Spinal cord (tissue), 10 donors: Measurements from ENCODE around the gene GOT2. TPM values are rescaled to one million over a fixed set of nuclear protein-coding genes. Genes with fewer than 3 reads are reported as not detected.
"Not testable (repeated sequence)": the region's sequence is repeated elsewhere in the genome, so short reads cannot be mapped to it uniquely, and the experiment has no call there.

Source experiments
- DNase-seq, 6 donors: peaks; one replicate each; pipeline versions ENCODE4 v3.0.0 to v3.0.0-alpha.2; 2013 to 2015; ENCODE audit warnings: low spot score in 6 of 6, low read depth in 4 of 6
- H3K27ac ChIP-seq: one replicate; pipeline ENCODE4 v1.5.1; 2013; ENCODE audit warnings: low read depth, low read length, control low read depth
- H3K27me3 ChIP-seq: one replicate; pipeline ENCODE4 v1.6.1; 2013; ENCODE audit warnings: low read length; ENCODE audit not compliant: control insufficient read depth, insufficient read depth
- H3K36me3 ChIP-seq: one replicate; pipeline ENCODE4 v1.6.1; 2013; ENCODE audit warnings: low read length; ENCODE audit not compliant: control insufficient read depth, insufficient read depth
- H3K4me1 ChIP-seq: one replicate; pipeline ENCODE4 v1.6.1; 2013; ENCODE audit warnings: low read length; ENCODE audit not compliant: control insufficient read depth, insufficient read depth
- H3K4me3 ChIP-seq: one replicate; pipeline ENCODE4 v1.5.1; 2013; ENCODE audit warnings: low read depth, low read length, control low read depth
- H3K9me3 ChIP-seq: one replicate; pipeline ENCODE4 v1.6.1; 2013; ENCODE audit warnings: low read length; ENCODE audit not compliant: control insufficient read depth, insufficient read depth
- WGBS: methylation state at CpG from one replicate; pipeline ENCODE4 v1.1.5; 2013; ENCODE audit warnings: missing lambda C conversion rate; ENCODE audit not compliant: insufficient coverage; 5-methylcytosine and 5-hydroxymethylcytosine counted together
- polyA plus RNA-seq, 2 donors: library from polyadenylated mRNA; unstranded; fragments of 120-200 nt; gene quantifications; one replicate each; pipeline ENCODE4 v1.2.1, GENCODE V29; 2013; ENCODE audit not compliant: insufficient read length in 2 of 2
- total RNA-seq, 2 donors: library from RNA; depleted of rRNA in 1 of 2; stranded (reverse); fragments of 120-200 nt in 1 of 2; fragments of >200 nt in 1 of 2; gene quantifications; one replicate each; pipeline versions ENCODE4 v1.2.3 to v1.2.4, GENCODE V29; 2013 to 2014
- donor health status: healthy.

The GOT2 gene
- total and polyA plus RNA-seq, 4 donors, result 58.1 to 135 (median 108) TPM

DNA sequence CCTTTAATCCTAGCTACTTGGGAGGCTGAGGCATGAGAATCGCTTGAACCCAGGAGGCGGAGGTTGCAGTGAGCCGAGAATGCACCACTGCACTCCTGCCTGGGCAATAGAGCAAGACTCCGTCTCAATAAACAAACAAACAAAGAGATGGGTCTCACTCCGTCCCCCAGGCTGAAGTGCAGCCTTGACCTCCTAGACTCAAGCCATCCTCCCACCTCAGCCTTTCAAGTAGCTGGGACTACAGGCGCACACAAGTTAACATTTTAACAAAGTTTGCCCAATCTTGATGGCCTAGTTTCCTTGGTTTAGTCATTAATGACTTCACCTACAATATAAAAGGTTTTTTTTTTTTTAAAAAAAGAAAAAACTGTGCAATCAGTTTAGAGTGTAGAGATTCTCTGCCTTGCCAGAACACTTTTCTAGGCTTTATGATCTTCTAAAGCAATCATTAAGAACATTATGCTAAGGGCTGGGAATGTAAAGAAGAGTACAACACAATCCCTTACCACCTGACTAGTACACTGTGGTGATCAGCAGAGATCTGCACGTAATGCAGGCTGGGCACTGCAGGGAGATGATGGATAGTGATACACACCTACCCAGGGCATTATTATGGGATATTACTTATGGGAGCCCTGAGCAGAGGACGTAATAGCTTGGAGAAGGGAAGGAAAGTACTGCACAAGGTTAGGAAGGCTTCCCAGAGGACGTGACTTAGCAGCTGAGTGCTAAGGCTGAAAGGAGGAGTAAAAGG, 6.9 kb downstream of the GOT2 start:
- H3K4me3 ChIP-seq, result no peak overlapping the region
- no peak overlapping the region for H3K27ac ChIP-seq
- DNase-seq, result no peak
- peaks cover 5% of the 10 kb centered on the region for H3K4me1 ChIP-seq
- no peaks in the 10 kb centered on the region for H3K9me3 ChIP-seq
- H3K27me3 ChIP-seq, result no peaks in the 10 kb centered on the region
- H3K36me3 ChIP-seq, result peaks cover 3% of the 10 kb centered on the region
- WGBS, result 91% methylated on average over 7 of the region's 9 CpGs

GRCh38 chr16:58723109-58723508, 11.0 kb downstream of the GOT2 start:
- peaks cover 37% of the 10 kb centered on the region for H3K36me3 ChIP-seq
- no peaks in the 10 kb centered on the region for H3K4me1 ChIP-seq
- no peak for DNase-seq
- H3K4me3 ChIP-seq, result no peak overlapping the region
- no peaks in the 10 kb centered on the region for H3K27me3 ChIP-seq
- no CpG with 5 or more reads among the region's 3 CpGs for WGBS
- no peak overlapping the region for H3K27ac ChIP-seq
- no peaks in the 10 kb centered on the region for H3K9me3 ChIP-seq

DNA sequence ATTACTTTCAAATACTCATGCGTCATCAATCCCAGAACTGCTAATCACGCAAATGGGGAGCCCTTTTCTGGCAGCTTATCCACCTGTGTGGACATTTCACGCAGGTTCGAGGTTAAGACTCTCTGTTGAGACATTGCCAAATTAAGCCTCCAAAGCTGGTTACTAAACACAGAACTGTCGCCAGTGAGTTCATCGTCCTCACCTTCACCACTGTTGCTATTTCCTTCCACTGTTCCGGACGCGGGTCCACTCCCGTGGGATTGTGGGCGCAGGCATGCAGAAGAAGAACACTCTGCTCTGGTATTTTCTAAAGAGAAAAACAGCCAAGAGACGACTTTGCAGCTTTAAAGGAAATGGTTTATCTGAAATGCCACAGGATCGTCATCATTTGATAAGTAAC, 16.1 kb downstream of the GOT2 start:
- H3K4me3 ChIP-seq, result no peak overlapping the region
- 93% methylated on average over 8 of the region's 13 CpGs for WGBS
- H3K4me1 ChIP-seq, result no peaks in the 10 kb centered on the region
- no peak overlapping the region for H3K27ac ChIP-seq
- H3K27me3 ChIP-seq, result no peaks in the 10 kb centered on the region
- H3K9me3 ChIP-seq, result no peaks in the 10 kb centered on the region
- peaks cover 77% of the 10 kb centered on the region for H3K36me3 ChIP-seq
- no peak for DNase-seq

DNA sequence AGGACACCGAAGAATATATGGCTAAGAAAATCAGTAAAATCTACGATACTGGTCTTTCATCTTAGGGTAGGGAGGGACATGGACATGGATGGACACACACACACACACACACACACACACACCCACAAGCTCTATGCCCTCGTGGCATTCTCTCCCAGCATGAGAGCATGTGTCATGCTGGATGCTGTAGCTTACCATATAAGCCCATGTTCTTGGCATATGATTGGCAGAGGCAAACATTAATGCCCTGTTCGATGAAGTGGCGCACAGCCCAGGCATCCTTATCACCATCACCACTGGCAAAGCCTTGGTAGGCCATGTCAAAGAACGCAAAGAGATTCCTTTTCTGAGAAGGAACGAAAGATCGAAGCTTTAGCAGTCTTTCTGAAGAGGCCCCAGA, 17.6 kb downstream of the GOT2 start:
- Histone ChIP-seq H3K9me3 (no peaks in the 10 kb centered on the region), H3K27ac (no peak overlapping the region), H3K4me1 (no peaks in the 10 kb centered on the region), H3K4me3 (no peak overlapping the region), H3K36me3 (peaks cover 78% of the 10 kb centered on the region), H3K27me3 (no peaks in the 10 kb centered on the region)
- DNase-seq, result no peak
- 93% methylated on average over 3 of the region's 8 CpGs for WGBS

GRCh38 chr16:58713742-58714141, 20.4 kb downstream of the GOT2 start:
- Histone ChIP-seq H3K4me1 (no peaks in the 10 kb centered on the region), H3K9me3 (no peaks in the 10 kb centered on the region), H3K27me3 (no peaks in the 10 kb centered on the region), H3K36me3 (peaks cover 70% of the 10 kb centered on the region), H3K27ac (no peak overlapping the region), H3K4me3 (no peak overlapping the region)
- DNase-seq, result no peak
- no CpG with 5 or more reads among the region's 1 CpG for WGBS

DNA sequence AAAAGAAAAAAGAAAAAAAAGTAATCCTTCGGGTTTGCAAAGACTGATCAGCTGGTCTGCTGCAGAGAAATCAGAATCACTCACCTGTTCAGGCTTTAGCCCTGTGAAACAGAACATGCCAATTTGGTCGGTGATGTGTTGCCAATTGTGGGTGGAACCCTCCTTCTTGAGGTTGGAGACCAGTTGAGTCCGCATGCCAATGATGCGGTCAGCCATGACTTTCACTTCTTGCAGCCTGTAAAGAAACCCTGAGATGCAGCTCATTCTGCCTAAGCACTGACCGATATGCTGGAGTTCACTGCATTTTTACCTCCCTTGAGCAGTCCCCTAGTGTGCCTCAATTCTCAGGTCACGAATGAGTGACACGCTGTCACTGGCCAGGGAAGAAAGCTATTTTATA, 24.8 kb downstream of the GOT2 start:
- H3K36me3 ChIP-seq, result peaks cover 45% of the 10 kb centered on the region
- 99% methylated on average over 5 of the region's 7 CpGs for WGBS
- H3K27me3 ChIP-seq, result no peaks in the 10 kb centered on the region
- no peak overlapping the region for H3K27ac ChIP-seq
- no peak for DNase-seq
- H3K9me3 ChIP-seq, result no peaks in the 10 kb centered on the region
- H3K4me3 ChIP-seq, result no peak overlapping the region
- H3K4me1 ChIP-seq, result no peaks in the 10 kb centered on the region

DNA sequence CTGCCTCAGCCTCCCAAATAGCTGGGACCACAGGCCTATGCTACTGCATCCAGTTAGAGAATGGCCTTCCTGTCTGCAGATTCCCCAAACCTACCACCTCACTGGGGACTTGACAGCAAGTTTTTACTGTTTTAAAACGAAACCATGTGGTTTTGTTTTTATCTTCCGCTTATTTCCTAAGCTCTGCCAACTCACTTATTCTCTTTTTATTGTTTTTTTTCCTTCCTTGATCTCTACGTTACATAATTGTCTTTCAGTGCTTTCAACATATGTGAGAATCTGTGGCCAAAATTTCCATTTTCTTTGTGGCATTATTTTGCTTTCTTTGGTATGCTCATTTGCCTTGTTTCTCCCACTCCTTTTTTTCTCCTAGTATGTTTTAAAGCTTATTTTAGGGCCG, 35.0 kb downstream of the GOT2 start:
- DNase-seq, result peak in 1 of 6 donors; percentile 11
- Histone ChIP-seq H3K4me1 (no peaks in the 10 kb centered on the region), H3K27ac (no peak overlapping the region), H3K4me3 (no peak overlapping the region), H3K9me3 (no peaks in the 10 kb centered on the region), H3K27me3 (no peaks in the 10 kb centered on the region), H3K36me3 (no peaks in the 10 kb centered on the region)
- 100% methylated on average over 1 of the region's 4 CpGs for WGBS

GRCh38 chr16:58695368-58695767, 38.7 kb downstream of the GOT2 start:
- no peak overlapping the region for H3K4me3 ChIP-seq
- DNase-seq, result no peak
- no peaks in the 10 kb centered on the region for H3K36me3 ChIP-seq
- no peak overlapping the region for H3K27ac ChIP-seq
- H3K27me3 ChIP-seq, result no peaks in the 10 kb centered on the region
- H3K4me1 ChIP-seq, result no peaks in the 10 kb centered on the region
- no CpG with 5 or more reads among the region's 1 CpG for WGBS
- H3K9me3 ChIP-seq, result no peaks in the 10 kb centered on the region

DNA sequence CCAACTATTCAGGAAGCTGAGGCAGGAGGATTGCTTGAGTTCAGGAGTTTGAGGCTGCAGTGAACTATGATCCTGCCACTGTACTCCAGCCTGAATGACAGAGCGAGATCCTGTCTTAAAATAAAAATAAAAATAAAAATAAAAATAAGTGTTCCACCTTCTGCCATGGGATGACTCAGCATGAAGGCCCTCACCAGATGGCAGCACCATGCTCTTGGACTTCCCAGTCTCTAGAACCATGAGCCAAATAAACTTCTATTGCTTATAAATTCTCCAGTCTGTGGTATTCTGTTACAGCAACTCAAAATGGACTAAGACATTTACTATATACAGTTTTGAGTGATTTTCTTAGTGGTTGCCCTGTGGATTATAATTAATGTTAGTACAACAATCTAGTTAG, 41.7 kb downstream of the GOT2 start:
- Histone ChIP-seq H3K36me3 (no peaks in the 10 kb centered on the region), H3K9me3 (no peaks in the 10 kb centered on the region), H3K4me1 (no peaks in the 10 kb centered on the region), H3K27me3 (no peaks in the 10 kb centered on the region), H3K4me3 (no peak overlapping the region), H3K27ac (no peak overlapping the region)
- DNase-seq, result no peak
- no CpG with 5 or more reads among the region's 1 CpG for WGBS

GRCh38 chr16:58686985-58687706, 47.0 kb downstream of the GOT2 start:
- 87% methylated on average over 4 of the region's 8 CpGs for whole genome bisulfite sequencing
- H3K9me3 ChIP-seq, H3K27me3 ChIP-seq, DNase-seq, H3K27ac ChIP-seq, H3K4me3 ChIP-seq, H3K36me3 ChIP-seq: not testable (repeated sequence)
- peaks cover 25% of the 10 kb centered on the region for H3K4me1 ChIP-seq
